IMR-90 (cell line): Measurements from ENCODE around the gene PEX26. TPM values are rescaled to one million over a fixed set of nuclear protein-coding genes. Genes with fewer than 3 reads are reported as not detected.

Experiments used
- ATAC-seq: fragments of 200-7000 bp; cut with Tn5 transposase; 2 replicates; pipeline ENCODE4 v1.9.1; 2020; ENCODE audit warnings: low read depth, mild to moderate bottlenecking, moderate library complexity
- BruUV-seq: library from RNA; stranded (reverse); fragments of 400-500 nt; replicated peaks from 2 replicates; lab custom pipeline; 2021; lab: Mats Ljungman, UMichigan
- CTCF ChIA-PET: fragments of 300-600 bp; formaldehyde crosslinking; extraction: SDS; loops from one replicate; lab custom pipeline; 2021; ENCODE audit warnings: antibody characterized with exemption; lab: Yijun Ruan, JAX
- POLR2A ChIA-PET: fragments of 300-600 bp; sonication (Branson Sonifier 250); formaldehyde crosslinking; loops from one replicate; lab custom pipeline; 2022; ENCODE audit warnings: antibody characterized with exemption; ENCODE audit not compliant: unreplicated experiment; lab: Charles Lee
- DNase-seq: peaks from one replicate; pipeline ENCODE4 v3.0.0; 2013
- H2AFZ ChIP-seq: replicated peaks from 2 replicates; pipeline ENCODE3; 2013; ENCODE audit warnings: low read length, mild to moderate bottlenecking; ENCODE audit not compliant: poor library complexity
- H2AK5ac ChIP-seq: 2 replicates; pipeline ENCODE4 v1.6.1; 2013; ENCODE audit warnings: low read depth, low read length, inconsistent platforms
- H2AK9ac ChIP-seq: replicated peaks from 2 replicates; pipeline ENCODE3; 2013; ENCODE audit warnings: mild to moderate bottlenecking, low read depth, low read length, moderate library complexity; ENCODE audit not compliant: poor library complexity
- H2BK120ac ChIP-seq: 2 replicates; pipeline ENCODE4 v1.6.1; 2013; ENCODE audit warnings: low read depth, low read length, inconsistent platforms
- H2BK15ac ChIP-seq: 3 replicates; pipeline ENCODE4 v1.6.1; 2013; ENCODE audit warnings: low read depth, low read length, inconsistent platforms
- H2BK20ac ChIP-seq: 2 replicates; pipeline ENCODE4 v1.6.1; 2013; ENCODE audit warnings: low read depth, mild to moderate bottlenecking, inconsistent platforms, low read length, moderate library complexity
- H2BK5ac ChIP-seq: 2 replicates; pipeline ENCODE4 v1.6.1; 2013; ENCODE audit warnings: mild to moderate bottlenecking, low read depth, low read length, inconsistent platforms; ENCODE audit not compliant: poor library complexity, severe bottlenecking
- H3K14ac ChIP-seq: replicated peaks from 2 replicates; pipeline ENCODE4 v1.6.1; 2013; ENCODE audit warnings: low read depth, low read length, inconsistent platforms
- H3K18ac ChIP-seq: 2 replicates; pipeline ENCODE4 v1.6.1; 2013; ENCODE audit warnings: low read depth, low read length, control low read depth
- H3K23ac ChIP-seq: 2 replicates; pipeline ENCODE4 v1.6.1; 2013; ENCODE audit warnings: low read depth, low read length, inconsistent platforms
- H3K27ac ChIP-seq: 2 replicates; pipeline ENCODE4 v1.5.1; 2013; ENCODE audit warnings: mild to moderate bottlenecking, control low read depth, low read length; ENCODE audit not compliant: insufficient read depth
- H3K27me3 ChIP-seq: 2 replicates; pipeline ENCODE4 v1.6.1; 2013; ENCODE audit warnings: low read length; ENCODE audit not compliant: control insufficient read depth, insufficient read depth
- H3K36me3 ChIP-seq: 2 replicates; pipeline ENCODE4 v1.6.1; 2013; ENCODE audit warnings: low read length, mixed read lengths; ENCODE audit not compliant: control insufficient read depth, insufficient read depth
- H3K4ac ChIP-seq: 2 replicates; pipeline ENCODE4 v1.6.1; 2013; ENCODE audit warnings: low read depth, low read length, inconsistent platforms
- H3K4me1 ChIP-seq: 2 replicates; pipeline ENCODE4 v1.6.1; 2013; ENCODE audit warnings: low read length, mixed read lengths; ENCODE audit not compliant: control insufficient read depth, insufficient read depth
- H3K4me2 ChIP-seq: 2 replicates; pipeline ENCODE4 v1.6.1; 2013; ENCODE audit warnings: low read depth, mild to moderate bottlenecking, control low read depth, low read length, moderate library complexity
- H3K4me3 ChIP-seq: 2 replicates; pipeline ENCODE4 v1.5.1; 2013; ENCODE audit warnings: low read depth, mild to moderate bottlenecking, control low read depth, low read length, moderate library complexity; ENCODE audit not compliant: insufficient read depth
- H3K56ac ChIP-seq: 2 replicates; pipeline ENCODE4 v1.6.1; 2013; ENCODE audit warnings: low read length, inconsistent platforms; ENCODE audit not compliant: insufficient read depth; ENCODE audit errors: extremely low read depth
- H3K79me1 ChIP-seq, 2 experiments: 2 replicates each; pipeline ENCODE4 v1.6.1; 2013; ENCODE audit warnings: low read length in 2 of 2, inconsistent platforms in 1 of 2, low read depth in 1 of 2
- H3K9ac ChIP-seq: 2 replicates; pipeline ENCODE4 v1.6.1; 2013; ENCODE audit warnings: low read depth, low read length, control low read depth
- H3K9me1 ChIP-seq: 2 replicates; pipeline ENCODE4 v1.6.1; 2013; ENCODE audit warnings: low read length, inconsistent platforms; ENCODE audit not compliant: insufficient read depth
- H3K9me3 ChIP-seq: 2 replicates; pipeline ENCODE4 v1.6.1; 2013; ENCODE audit warnings: low read length; ENCODE audit not compliant: control insufficient read depth, insufficient read depth
- H4K20me1 ChIP-seq: 2 replicates; pipeline ENCODE4 v1.6.1; 2013; ENCODE audit warnings: low read length, inconsistent platforms; ENCODE audit not compliant: insufficient read depth
- H4K5ac ChIP-seq: 2 replicates; pipeline ENCODE4 v1.6.1; 2013; ENCODE audit warnings: mild to moderate bottlenecking, low read depth, low read length, control low read depth
- H4K8ac ChIP-seq, 2 experiments: 2 replicates each; pipeline ENCODE4 v1.6.1; 2013; ENCODE audit warnings: low read depth in 2 of 2, low read length in 2 of 2, control low read depth in 1 of 2, inconsistent platforms in 1 of 2
- H4K91ac ChIP-seq: 2 replicates; pipeline ENCODE4 v1.6.1; 2013; ENCODE audit warnings: low read depth, low read length, inconsistent platforms; ENCODE audit not compliant: insufficient read depth
- BHLHE40 ChIP-seq: fragments of 150-350 bp; IDR thresholded peaks from 2 replicates; pipeline ENCODE4 v1.6.1; 2016; ENCODE audit warnings: mild to moderate bottlenecking, low read depth, low read length
- CEBPB ChIP-seq: IDR thresholded peaks from 2 replicates; pipeline ENCODE4 v1.6.1; 2012; ENCODE audit warnings: low read depth, low read length, improper control_type of control experiment
- CHD1 ChIP-seq: IDR thresholded peaks from 2 replicates; pipeline ENCODE4 v1.6.1; 2012; ENCODE audit warnings: low read depth, low read length, improper control_type of control experiment
- FOS ChIP-seq: fragments of 150-350 bp; IDR thresholded peaks from 2 replicates; pipeline ENCODE4 v1.6.1; 2016; ENCODE audit warnings: low read depth, low read length
- MAFK ChIP-seq: IDR thresholded peaks from 2 replicates; pipeline ENCODE4 v1.6.1; 2012; ENCODE audit warnings: low read depth, low read length, improper control_type of control experiment
- MAZ ChIP-seq: IDR thresholded peaks from 2 replicates; pipeline ENCODE4 v1.6.1; 2012; ENCODE audit warnings: low read depth, mild to moderate bottlenecking, low read length, improper control_type of control experiment, moderate library complexity, borderline replicate concordance
- MXI1 ChIP-seq: IDR thresholded peaks from 2 replicates; pipeline ENCODE4 v1.6.1; 2012; ENCODE audit warnings: low read depth, mild to moderate bottlenecking, low read length, moderate library complexity, borderline replicate concordance
- NFE2L2 ChIP-seq: fragments of 150-350 bp; IDR thresholded peaks from 2 replicates; pipeline ENCODE4 v1.6.1; 2016; ENCODE audit warnings: low read depth, mild to moderate bottlenecking, low read length
- POLR2A ChIP-seq: IDR thresholded peaks from 2 replicates; pipeline ENCODE4 v1.6.1; 2012; ENCODE audit warnings: mild to moderate bottlenecking, low read depth, low read length
- RAD21 ChIP-seq: IDR thresholded peaks from 2 replicates; pipeline ENCODE4 v1.6.1; 2012; ENCODE audit warnings: low read length, improper control_type of control experiment
- RCOR1 ChIP-seq: IDR thresholded peaks from 2 replicates; pipeline ENCODE4 v1.6.1; 2012; ENCODE audit warnings: mild to moderate bottlenecking, low read length, improper control_type of control experiment; ENCODE audit not compliant: insufficient replicate concordance
- RFX5 ChIP-seq: IDR thresholded peaks from 2 replicates; pipeline ENCODE4 v1.8.0; 2012; ENCODE audit warnings: low read depth, mild to moderate bottlenecking, low read length, moderate library complexity
- SMC3 ChIP-seq: fragments of 150-350 bp; IDR thresholded peaks from 2 replicates; pipeline ENCODE4 v1.6.1; 2016; ENCODE audit warnings: low read depth, mild to moderate bottlenecking, antibody characterized with exemption, low read length, moderate library complexity
- WGBS, 2 experiments: methylation state at CpG; one replicate each; pipeline versions ENCODE4 v1.1.5 to v1.1.7; 2013; ENCODE audit warnings: missing lambda C conversion rate in 2 of 2; ENCODE audit not compliant: insufficient read length in 1 of 2; ENCODE audit errors: extremely low coverage in 2 of 2; 5-methylcytosine and 5-hydroxymethylcytosine counted together
- dilution Hi-C: fragments of 300-500 bp; cut with HindIII; formaldehyde crosslinking; loops from one replicate; pipeline ENCODE4 v1.14.3; 2018; ENCODE audit warnings: low sequenced_read_pairs; ENCODE audit not compliant: unreplicated experiment
- in situ Hi-C: fragments of 300-500 bp; cut with MboI; formaldehyde crosslinking; loops from 3 replicates; pipeline ENCODE4 v1.14.3; 2019; ENCODE audit warnings: low sequenced_read_pairs, inconsistent platforms, mixed read lengths
- intact Hi-C: fragments of 100-400 bp; cut with micrococcal nuclease; formaldehyde crosslinking; loops from 2 replicates; pipeline ENCODE4 v1.10.0; 2022
- polyA plus RNA-seq, 3 experiments: library from polyadenylated mRNA; depleted of rRNA; stranded (reverse); fragments of >200 nt; gene quantifications; 2 replicates each; pipeline ENCODE4 v1.2.3, GENCODE V29; 2012; ENCODE audit warnings: low replicate concordance in 1 of 3
- total RNA-seq: library from RNA; depleted of rRNA; stranded (reverse); fragments of >200 nt; gene quantifications from 2 replicates; pipeline ENCODE4 v1.2.3, GENCODE V29; 2012
- TF ChIP-seq, protein P1 (sequence below): conservative IDR thresholded peaks from 2 replicates; pipeline ENCODE4 v1.5.1; 2012; ENCODE audit warnings: mild to moderate bottlenecking, low read depth, low read length, improper control_type of control experiment
- TF ChIP-seq, protein P2 (sequence below): fragments of 150-350 bp; IDR thresholded peaks from 2 replicates; pipeline ENCODE4 v1.6.1; 2017; ENCODE audit warnings: mild to moderate bottlenecking, antibody characterized with exemption, low read length, low read depth
- TF ChIP-seq, protein P3 (sequence below): fragments of 150-350 bp; IDR thresholded peaks from 2 replicates; pipeline ENCODE4 v1.6.1; 2016; ENCODE audit warnings: low read depth, mild to moderate bottlenecking, low read length, moderate library complexity, borderline replicate concordance

The PEX26 gene
- total and polyA plus RNA-seq, 2 of the 4 experiments (the other 2 are of a cell fraction), result 12.2 to 18.5 TPM

DNA sequence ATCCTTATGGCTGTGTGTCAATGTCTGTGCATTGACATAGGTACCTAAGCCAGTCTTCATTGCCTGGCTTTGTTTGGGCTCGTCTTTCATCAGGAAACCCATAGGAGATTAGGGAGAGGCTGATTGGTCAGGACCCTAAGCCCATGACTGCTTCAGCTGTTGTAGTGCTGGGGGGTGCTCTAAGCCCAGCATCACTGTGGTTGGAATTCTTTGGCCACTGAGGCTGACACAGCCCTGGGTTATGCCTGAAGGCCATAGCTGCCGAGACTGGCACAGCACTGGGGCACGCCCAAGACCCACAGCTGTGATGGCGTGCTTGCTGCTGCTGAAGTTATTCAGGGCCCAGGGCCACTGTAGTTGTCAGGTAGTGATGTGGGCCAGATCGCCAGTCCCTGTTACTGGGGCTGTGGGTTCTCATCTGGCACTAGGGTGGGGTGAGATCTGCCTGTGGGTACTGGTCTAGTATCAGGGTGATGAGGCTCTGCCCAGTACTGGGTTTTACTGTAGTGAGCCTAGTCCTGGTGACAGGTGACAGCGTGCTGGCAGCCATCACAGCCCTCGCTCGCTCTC is 77.1 kb downstream of the PEX26 start:
- dilution Hi-C loops (no loop called here), in situ Hi-C loops (no loop called here), intact Hi-C loops (no loop called here)
- 0 out of 2 replicates have a peak overlapping the region, but pooled peaks have one; percentile 51 for H3K14ac ChIP-seq
- H3K27me3 ChIP-seq, result no peaks in the 10 kb centered on the region
- no peak overlapping the region for H3K4me3 ChIP-seq
- no peak overlapping the region for H3K9ac ChIP-seq
- TF ChIP-seq MAFK (no peak), RFX5 (no peak), POLR2A (no peak), BHLHE40 (no peak), RAD21 (no peak), NFE2L2 (no peak), RCOR1 (no peak), CHD1 (no peak), FOS (no peak), MXI1 (no peak), CEBPB (no peak), SMC3 (no peak), MAZ (no peak)
- TF ChIP-seq, protein P1, sequence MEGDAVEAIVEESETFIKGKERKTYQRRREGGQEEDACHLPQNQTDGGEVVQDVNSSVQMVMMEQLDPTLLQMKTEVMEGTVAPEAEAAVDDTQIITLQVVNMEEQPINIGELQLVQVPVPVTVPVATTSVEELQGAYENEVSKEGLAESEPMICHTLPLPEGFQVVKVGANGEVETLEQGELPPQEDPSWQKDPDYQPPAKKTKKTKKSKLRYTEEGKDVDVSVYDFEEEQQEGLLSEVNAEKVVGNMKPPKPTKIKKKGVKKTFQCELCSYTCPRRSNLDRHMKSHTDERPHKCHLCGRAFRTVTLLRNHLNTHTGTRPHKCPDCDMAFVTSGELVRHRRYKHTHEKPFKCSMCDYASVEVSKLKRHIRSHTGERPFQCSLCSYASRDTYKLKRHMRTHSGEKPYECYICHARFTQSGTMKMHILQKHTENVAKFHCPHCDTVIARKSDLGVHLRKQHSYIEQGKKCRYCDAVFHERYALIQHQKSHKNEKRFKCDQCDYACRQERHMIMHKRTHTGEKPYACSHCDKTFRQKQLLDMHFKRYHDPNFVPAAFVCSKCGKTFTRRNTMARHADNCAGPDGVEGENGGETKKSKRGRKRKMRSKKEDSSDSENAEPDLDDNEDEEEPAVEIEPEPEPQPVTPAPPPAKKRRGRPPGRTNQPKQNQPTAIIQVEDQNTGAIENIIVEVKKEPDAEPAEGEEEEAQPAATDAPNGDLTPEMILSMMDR, result no peak
- TF ChIP-seq, protein P2, sequence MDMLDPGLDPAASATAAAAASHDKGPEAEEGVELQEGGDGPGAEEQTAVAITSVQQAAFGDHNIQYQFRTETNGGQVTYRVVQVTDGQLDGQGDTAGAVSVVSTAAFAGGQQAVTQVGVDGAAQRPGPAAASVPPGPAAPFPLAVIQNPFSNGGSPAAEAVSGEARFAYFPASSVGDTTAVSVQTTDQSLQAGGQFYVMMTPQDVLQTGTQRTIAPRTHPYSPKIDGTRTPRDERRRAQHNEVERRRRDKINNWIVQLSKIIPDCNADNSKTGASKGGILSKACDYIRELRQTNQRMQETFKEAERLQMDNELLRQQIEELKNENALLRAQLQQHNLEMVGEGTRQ, result no peak
- TF ChIP-seq, protein P3, sequence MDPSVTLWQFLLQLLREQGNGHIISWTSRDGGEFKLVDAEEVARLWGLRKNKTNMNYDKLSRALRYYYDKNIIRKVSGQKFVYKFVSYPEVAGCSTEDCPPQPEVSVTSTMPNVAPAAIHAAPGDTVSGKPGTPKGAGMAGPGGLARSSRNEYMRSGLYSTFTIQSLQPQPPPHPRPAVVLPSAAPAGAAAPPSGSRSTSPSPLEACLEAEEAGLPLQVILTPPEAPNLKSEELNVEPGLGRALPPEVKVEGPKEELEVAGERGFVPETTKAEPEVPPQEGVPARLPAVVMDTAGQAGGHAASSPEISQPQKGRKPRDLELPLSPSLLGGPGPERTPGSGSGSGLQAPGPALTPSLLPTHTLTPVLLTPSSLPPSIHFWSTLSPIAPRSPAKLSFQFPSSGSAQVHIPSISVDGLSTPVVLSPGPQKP, result no peak
- H3K4ac ChIP-seq, result peak overlapping the region; percentile 4; the same call in 1 of the 2 replicates
- no peak overlapping the region for H3K56ac ChIP-seq
- H3K9me3 ChIP-seq, result no peaks in the 10 kb centered on the region
- H3K27ac ChIP-seq, result no peak overlapping the region
- no peak overlapping the region for H2AK9ac ChIP-seq
- H3K18ac ChIP-seq, result no peak overlapping the region
- H3K4me1 ChIP-seq, result peaks cover 16% of the 10 kb centered on the region
- H2BK15ac ChIP-seq, result no peak overlapping the region
- peaks cover 7% of the 10 kb centered on the region; the same call in 1 of the 2 replicates for H3K9me1 ChIP-seq
- ATAC-seq (no peak), DNase-seq (no peak)
- H2BK20ac ChIP-seq, result no peak overlapping the region
- H4K8ac ChIP-seq, result 0 out of 4 replicates have a peak overlapping the region, but pooled peaks of 1 of the 2 experiments have one; percentile 10
- no peak overlapping the region for H2AFZ ChIP-seq
- peak overlapping the region; percentile 23 for H4K91ac ChIP-seq
- ChIA-PET CTCF (no interaction called here), POLR2A (no interaction called here)
- no peak overlapping the region for H3K23ac ChIP-seq
- H3K4me2 ChIP-seq, result no peak overlapping the region
- no TSS peak for BruUV-seq
- WGBS, 2 experiments, result 96% methylated on average over 3 of the region's 8 CpGs; no CpG with 5 or more reads in 1 of the 2 experiments
- no peak overlapping the region for H2BK5ac ChIP-seq
- H4K5ac ChIP-seq, result no peak overlapping the region
- peaks cover 4 to 9% of the 10 kb centered on the region in 2 experiments; a peak in 2 of 4 replicates for H3K79me1 ChIP-seq
- H3K36me3 ChIP-seq, result no peaks in the 10 kb centered on the region
- no peaks in the 10 kb centered on the region for H4K20me1 ChIP-seq
- peak overlapping the region; percentile 61 for H2AK5ac ChIP-seq
- peak overlapping the region; percentile 37; the same call in 1 of the 2 replicates for H2BK120ac ChIP-seq
